Nephron (organoid): ENCODE data around the gene ARHGAP10.

Experiments used
- H3K27ac Mint-ChIP-seq, 3 experiments: 2 replicates each; pipeline ENCODE4 v1.8.0; 2020; ENCODE audit warnings: mixed read lengths in 3 of 3, mild to moderate bottlenecking in 2 of 3, moderate library complexity in 1 of 3
- H3K27me3 Mint-ChIP-seq: 2 replicates; pipeline ENCODE4 v1.8.0; 2021; ENCODE audit warnings: low read depth, mild to moderate bottlenecking, moderate library complexity, mixed read lengths
- H3K36me3 Mint-ChIP-seq: 2 replicates; pipeline ENCODE4 v1.8.0; 2020; ENCODE audit warnings: low read depth, mixed read lengths
- H3K4me1 Mint-ChIP-seq: 2 replicates; pipeline ENCODE4 v1.8.0; 2020; ENCODE audit warnings: mixed read lengths
- H3K4me3 Mint-ChIP-seq, 3 experiments: 2 replicates each; pipeline ENCODE4 v1.8.0; 2020; ENCODE audit warnings: mild to moderate bottlenecking in 3 of 3, mixed read lengths in 3 of 3, moderate library complexity in 2 of 3
- H3K9me3 Mint-ChIP-seq: 2 replicates; pipeline ENCODE4 v1.8.0; 2020; ENCODE audit warnings: mixed read lengths
- CTCF ChIP-seq, 3 experiments: fragments of 200-600 bp; sonication (generic); IDR thresholded peaks; one replicate each; pipeline ENCODE4 v1.5.0; 2021; ENCODE audit warnings: antibody characterized with exemption in 3 of 3; ENCODE audit not compliant: unreplicated experiment in 3 of 3

Gene ARHGAP10

GRCh38 chr4:147844781-147845180 is 112.9 kb downstream of the ARHGAP10 start:
- Mint-ChIP-seq H3K4me3 (no peak overlapping the region), H3K27me3 (no peaks in the 10 kb centered on the region), H3K27ac (no peak overlapping the region), H3K9me3 (no peaks in the 10 kb centered on the region), H3K4me1 (peaks cover 22% of the 10 kb centered on the region), H3K36me3 (peaks cover 12% of the 10 kb centered on the region)
- no peak for TF ChIP-seq CTCF (IDR thresholded peaks at IDR 0.05; ENCODE audit: unreplicated experiment in 3 of 3)

GRCh38 chr4:147846318-147847155 is 114.6 kb downstream of the ARHGAP10 start:
- H3K36me3 Mint-ChIP-seq = peaks cover 19% of the 10 kb centered on the region
- H3K9me3 Mint-ChIP-seq = no peaks in the 10 kb centered on the region
- H3K4me3 Mint-ChIP-seq = no peak overlapping the region
- no peak for TF ChIP-seq CTCF (IDR thresholded peaks at IDR 0.05; ENCODE audit: unreplicated experiment in 3 of 3)
- H3K27ac Mint-ChIP-seq = no peak overlapping the region
- no peaks in the 10 kb centered on the region for H3K27me3 Mint-ChIP-seq
- H3K4me1 Mint-ChIP-seq = peaks cover 5% of the 10 kb centered on the region

- Mint-ChIP-seq H3K27me3 (no peaks in the 10 kb centered on the region), H3K9me3 (no peaks in the 10 kb centered on the region), H3K4me1 (peaks cover 5% of the 10 kb centered on the region), H3K27ac (peak overlapping the region in 2 of 3 experiments; percentile 34 to 42), H3K36me3 (peaks cover 14% of the 10 kb centered on the region), H3K4me3 (no peak overlapping the region)
- TF ChIP-seq CTCF (IDR thresholded peaks at IDR 0.05; ENCODE audit: unreplicated experiment in 3 of 3) = no peak
Observed at GRCh38 chr4:147847751-147848590, 116.1 kb downstream of the ARHGAP10 start.

GRCh38 chr4:147848634-147849033 is 116.7 kb downstream of the ARHGAP10 start:
- H3K36me3 Mint-ChIP-seq = peaks cover 11% of the 10 kb centered on the region

GRCh38 chr4:147851135-147851534 is 119.2 kb downstream of the ARHGAP10 start:
- TF ChIP-seq CTCF (IDR thresholded peaks at IDR 0.05; ENCODE audit: unreplicated experiment in 3 of 3) = no peak
- Mint-ChIP-seq H3K36me3 (peaks cover 11% of the 10 kb centered on the region), H3K27ac (no peak overlapping the region), H3K4me1 (peaks cover 34% of the 10 kb centered on the region), H3K27me3 (no peaks in the 10 kb centered on the region), H3K4me3 (no peak overlapping the region), H3K9me3 (no peaks in the 10 kb centered on the region)

More at GRCh38 chr4:147848634-147849033, 116.7 kb downstream of the ARHGAP10 start:
- H3K4me3 Mint-ChIP-seq = no peak overlapping the region
- no peak for TF ChIP-seq CTCF (IDR thresholded peaks at IDR 0.05; ENCODE audit: unreplicated experiment in 3 of 3)
- H3K9me3 Mint-ChIP-seq = no peaks in the 10 kb centered on the region
- peak overlapping the region in 1 of 3 experiments; percentile 42 for H3K27ac Mint-ChIP-seq
- H3K27me3 Mint-ChIP-seq = no peaks in the 10 kb centered on the region
- H3K4me1 Mint-ChIP-seq = peaks cover 9% of the 10 kb centered on the region
